ENCODE measurements around the gene POLRMT.
"Not testable (repeated sequence)": the region's sequence is repeated elsewhere in the genome, so short reads cannot be mapped to it uniquely, and the experiment has no call there.

The POLRMT gene

GRCh38 chr19:603779-604178 is 29.6 kb downstream of the POLRMT start:
- H3K4me3 ChIP-seq (ENCODE audit: control insufficient read depth in 1 of 7, extremely low read depth in 1 of 7, insufficient read depth in 4 of 7, low read depth in 2 of 7, low read length in 6 of 7); POLR2A ChIA-PET; H3K27ac ChIP-seq (ENCODE audit: insufficient read depth in 1 of 2, low read depth in 1 of 2, low read length in 2 of 2, poor library complexity in 1 of 2, severe bottlenecking in 2 of 2); H3K36me3 ChIP-seq (ENCODE audit: control insufficient read depth in 4 of 4, insufficient read depth in 4 of 4, low read length in 3 of 4); CTCF ChIA-PET; H3K27me3 ChIP-seq (replicated peaks in 2 of 5; ENCODE audit: control insufficient read depth in 4 of 5, insufficient read depth in 5 of 5, low read length in 4 of 5); H3K4me1 ChIP-seq (ENCODE audit: control extremely low read depth in 1 of 4, control insufficient read depth in 4 of 4, insufficient read depth in 4 of 4, low read length in 3 of 4); H3K9me3 ChIP-seq (ENCODE audit: control extremely low read depth in 1 of 5, control insufficient read depth in 4 of 5, insufficient read depth in 2 of 5, low read depth in 1 of 5, low read length in 4 of 5): not testable (repeated sequence)
- 94% methylated on average over 5 of the region's 20 CpGs for WGBS (ENCODE audit: insufficient coverage)
- DNase-seq = peak in 1 of 3 donors; percentile 32

GRCh38 chr19:603302-603639 is 30.1 kb downstream of the POLRMT start:
- DNase-seq; H3K27ac ChIP-seq (ENCODE audit: insufficient read depth in 1 of 2, low read depth in 1 of 2, low read length in 2 of 2, poor library complexity in 1 of 2, severe bottlenecking in 2 of 2); H3K36me3 ChIP-seq (ENCODE audit: control insufficient read depth in 4 of 4, insufficient read depth in 4 of 4, low read length in 3 of 4); POLR2A ChIA-PET; H3K4me3 ChIP-seq (ENCODE audit: control insufficient read depth in 1 of 7, extremely low read depth in 1 of 7, insufficient read depth in 4 of 7, low read depth in 2 of 7, low read length in 6 of 7); H3K4me1 ChIP-seq (ENCODE audit: control extremely low read depth in 1 of 4, control insufficient read depth in 4 of 4, insufficient read depth in 4 of 4, low read length in 3 of 4); H3K27me3 ChIP-seq (replicated peaks in 2 of 5; ENCODE audit: control insufficient read depth in 4 of 5, insufficient read depth in 5 of 5, low read length in 4 of 5); H3K9me3 ChIP-seq (ENCODE audit: control extremely low read depth in 1 of 5, control insufficient read depth in 4 of 5, insufficient read depth in 2 of 5, low read depth in 1 of 5, low read length in 4 of 5); CTCF ChIA-PET: not testable (repeated sequence)
- 97% methylated on average over 10 of the region's 13 CpGs for WGBS (ENCODE audit: insufficient coverage)

GRCh38 chr19:602391-603301 is 30.7 kb downstream of the POLRMT start:
- Histone ChIP-seq H3K27me3 (replicated peaks in 2 of 5; ENCODE audit: control insufficient read depth in 4 of 5, insufficient read depth in 5 of 5, low read length in 4 of 5) (no peaks in the 10 kb centered on the region), H3K4me1 (ENCODE audit: control extremely low read depth in 1 of 4, control insufficient read depth in 4 of 4, insufficient read depth in 4 of 4, low read length in 3 of 4) (no peaks in the 10 kb centered on the region), H3K36me3 (ENCODE audit: control insufficient read depth in 4 of 4, insufficient read depth in 4 of 4, low read length in 3 of 4) (no peaks in the 10 kb centered on the region), H3K9me3 (ENCODE audit: control extremely low read depth in 1 of 5, control insufficient read depth in 4 of 5, insufficient read depth in 2 of 5, low read depth in 1 of 5, low read length in 4 of 5) (peaks cover 0 to 6% (median 2%) of the 10 kb centered on the region in 5 experiments), H3K4me3 (ENCODE audit: control insufficient read depth in 1 of 7, extremely low read depth in 1 of 7, insufficient read depth in 4 of 7, low read depth in 2 of 7, low read length in 6 of 7) (no peak overlapping the region), H3K27ac (ENCODE audit: insufficient read depth in 1 of 2, low read depth in 1 of 2, low read length in 2 of 2, poor library complexity in 1 of 2, severe bottlenecking in 2 of 2) (no peak overlapping the region)
- POLR2A ChIA-PET = no interaction called here
- DNase-seq = no peak
- CTCF ChIA-PET = no interaction called here
- WGBS (ENCODE audit: insufficient coverage) = 91% methylated on average over 28 of the region's 35 CpGs

- WGBS (ENCODE audit: insufficient coverage) = 93% methylated on average over 14 of the region's 25 CpGs
- Histone ChIP-seq H3K4me3 (ENCODE audit: control insufficient read depth in 1 of 7, extremely low read depth in 1 of 7, insufficient read depth in 4 of 7, low read depth in 2 of 7, low read length in 6 of 7) (no peak overlapping the region), H3K4me1 (ENCODE audit: control extremely low read depth in 1 of 4, control insufficient read depth in 4 of 4, insufficient read depth in 4 of 4, low read length in 3 of 4) (no peaks in the 10 kb centered on the region), H3K27me3 (replicated peaks in 2 of 5; ENCODE audit: control insufficient read depth in 4 of 5, insufficient read depth in 5 of 5, low read length in 4 of 5) (no peaks in the 10 kb centered on the region), H3K27ac (ENCODE audit: insufficient read depth in 1 of 2, low read depth in 1 of 2, low read length in 2 of 2, poor library complexity in 1 of 2, severe bottlenecking in 2 of 2) (no peak overlapping the region), H3K36me3 (ENCODE audit: control insufficient read depth in 4 of 4, insufficient read depth in 4 of 4, low read length in 3 of 4) (no peaks in the 10 kb centered on the region), H3K9me3 (ENCODE audit: control extremely low read depth in 1 of 5, control insufficient read depth in 4 of 5, insufficient read depth in 2 of 5, low read depth in 1 of 5, low read length in 4 of 5) (peaks cover 0 to 6% (median 2%) of the 10 kb centered on the region in 5 experiments)
- DNase-seq = no peak
- POLR2A ChIA-PET = no interaction called here
- CTCF ChIA-PET = no interaction called here
Observed at GRCh38 chr19:601790-602189, 31.5 kb downstream of the POLRMT start.

- Histone ChIP-seq H3K9me3 (ENCODE audit: control extremely low read depth in 1 of 5, control insufficient read depth in 4 of 5, insufficient read depth in 2 of 5, low read depth in 1 of 5, low read length in 4 of 5) (peaks cover 0 to 6% (median 2%) of the 10 kb centered on the region in 5 experiments), H3K27ac (ENCODE audit: insufficient read depth in 1 of 2, low read depth in 1 of 2, low read length in 2 of 2, poor library complexity in 1 of 2, severe bottlenecking in 2 of 2) (no peak overlapping the region), H3K36me3 (ENCODE audit: control insufficient read depth in 4 of 4, insufficient read depth in 4 of 4, low read length in 3 of 4) (no peaks in the 10 kb centered on the region), H3K4me1 (ENCODE audit: control extremely low read depth in 1 of 4, control insufficient read depth in 4 of 4, insufficient read depth in 4 of 4, low read length in 3 of 4) (no peaks in the 10 kb centered on the region), H3K27me3 (replicated peaks in 2 of 5; ENCODE audit: control insufficient read depth in 4 of 5, insufficient read depth in 5 of 5, low read length in 4 of 5) (no peaks in the 10 kb centered on the region), H3K4me3 (ENCODE audit: control insufficient read depth in 1 of 7, extremely low read depth in 1 of 7, insufficient read depth in 4 of 7, low read depth in 2 of 7, low read length in 6 of 7) (no peak overlapping the region)
- POLR2A ChIA-PET = no interaction called here
- CTCF ChIA-PET = no interaction called here
- WGBS (ENCODE audit: insufficient coverage) = 94% methylated on average over 20 of the region's 28 CpGs
- no peak for DNase-seq
Observed at GRCh38 chr19:601310-601709, 32.0 kb downstream of the POLRMT start.

GRCh38 chr19:597406-598315 is 35.7 kb downstream of the POLRMT start:
- CTCF ChIA-PET = no interaction called here
- no peak overlapping the region for H3K27ac ChIP-seq (ENCODE audit: insufficient read depth in 1 of 2, low read depth in 1 of 2, low read length in 2 of 2, poor library complexity in 1 of 2, severe bottlenecking in 2 of 2)
- POLR2A ChIA-PET = no interaction called here
- peaks cover 0 to 6% (median 2%) of the 10 kb centered on the region in 5 experiments for H3K9me3 ChIP-seq (ENCODE audit: control extremely low read depth in 1 of 5, control insufficient read depth in 4 of 5, insufficient read depth in 2 of 5, low read depth in 1 of 5, low read length in 4 of 5)
- no peaks in the 10 kb centered on the region for H3K36me3 ChIP-seq (ENCODE audit: control insufficient read depth in 4 of 4, insufficient read depth in 4 of 4, low read length in 3 of 4)
- 95% methylated on average over 13 of the region's 18 CpGs for WGBS (ENCODE audit: insufficient coverage)
- peaks cover 0 to 26% (median 3%) of the 10 kb centered on the region in 5 experiments for H3K27me3 ChIP-seq (replicated peaks in 2 of 5; ENCODE audit: control insufficient read depth in 4 of 5, insufficient read depth in 5 of 5, low read length in 4 of 5)
- H3K4me3 ChIP-seq (ENCODE audit: control insufficient read depth in 1 of 7, extremely low read depth in 1 of 7, insufficient read depth in 4 of 7, low read depth in 2 of 7, low read length in 6 of 7) = no peak overlapping the region
- no peak for DNase-seq
- no peaks in the 10 kb centered on the region for H3K4me1 ChIP-seq (ENCODE audit: control extremely low read depth in 1 of 4, control insufficient read depth in 4 of 4, insufficient read depth in 4 of 4, low read length in 3 of 4)

GRCh38 chr19:596263-596655 is 37.1 kb downstream of the POLRMT start:
- no peak overlapping the region for H3K27ac ChIP-seq (ENCODE audit: insufficient read depth in 1 of 2, low read depth in 1 of 2, low read length in 2 of 2, poor library complexity in 1 of 2, severe bottlenecking in 2 of 2)

More at GRCh38 chr19:596263-596655, 37.1 kb downstream of the POLRMT start:
- ChIA-PET CTCF (interaction anchor here (0.8 kb wide), 1 partner anchor 29 kb away, joined by 3 read pairs; no protein-coding TSS in a partner anchor), POLR2A (no interaction called here)
- no peak for DNase-seq
- H3K36me3 ChIP-seq (ENCODE audit: control insufficient read depth in 4 of 4, insufficient read depth in 4 of 4, low read length in 3 of 4) = no peaks in the 10 kb centered on the region
- peaks cover 0 to 1% (median under 1%) of the 10 kb centered on the region in 5 experiments for H3K9me3 ChIP-seq (ENCODE audit: control extremely low read depth in 1 of 5, control insufficient read depth in 4 of 5, insufficient read depth in 2 of 5, low read depth in 1 of 5, low read length in 4 of 5)
- no peaks in the 10 kb centered on the region for H3K4me1 ChIP-seq (ENCODE audit: control extremely low read depth in 1 of 4, control insufficient read depth in 4 of 4, insufficient read depth in 4 of 4, low read length in 3 of 4)
- peaks cover 0 to 40% (median 8%) of the 10 kb centered on the region in 5 experiments for H3K27me3 ChIP-seq (replicated peaks in 2 of 5; ENCODE audit: control insufficient read depth in 4 of 5, insufficient read depth in 5 of 5, low read length in 4 of 5)
- WGBS (ENCODE audit: insufficient coverage) = 97% methylated on average over 15 of the region's 16 CpGs
- no peak overlapping the region for H3K4me3 ChIP-seq (ENCODE audit: control insufficient read depth in 1 of 7, extremely low read depth in 1 of 7, insufficient read depth in 4 of 7, low read depth in 2 of 7, low read length in 6 of 7)
